ENCODE data around the gene TXLNA.

Gene TXLNA

DNA sequence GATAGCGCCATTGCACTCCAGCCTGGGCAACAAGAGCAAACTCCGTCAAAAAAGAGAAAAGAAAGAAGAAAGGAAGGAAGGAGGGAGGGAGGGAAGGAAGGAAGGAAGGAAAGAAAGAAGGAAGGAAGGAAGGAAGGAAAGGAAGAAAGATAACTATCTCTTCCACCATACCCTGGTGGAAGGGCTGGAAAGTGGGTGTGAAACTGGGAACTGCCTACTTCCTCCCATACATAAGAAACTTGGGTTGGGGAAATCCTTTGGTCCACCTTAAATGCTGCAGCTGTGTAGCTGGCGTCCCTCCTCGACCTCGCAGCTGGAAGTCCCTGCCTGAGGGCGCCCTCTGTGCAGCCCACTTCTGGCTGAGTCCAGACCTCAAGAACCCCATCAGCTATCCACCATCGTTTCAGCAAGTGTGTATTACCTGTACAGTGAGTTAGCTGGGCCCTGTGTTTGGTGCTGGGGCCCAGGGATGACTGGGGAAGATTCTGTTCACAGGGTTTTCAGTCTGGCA, 62.9 kb downstream of the TXLNA start:
- DNase-seq (ENCODE audit: low read depth in 2 of 3, low spot score in 1 of 3), result no peak

DNA sequence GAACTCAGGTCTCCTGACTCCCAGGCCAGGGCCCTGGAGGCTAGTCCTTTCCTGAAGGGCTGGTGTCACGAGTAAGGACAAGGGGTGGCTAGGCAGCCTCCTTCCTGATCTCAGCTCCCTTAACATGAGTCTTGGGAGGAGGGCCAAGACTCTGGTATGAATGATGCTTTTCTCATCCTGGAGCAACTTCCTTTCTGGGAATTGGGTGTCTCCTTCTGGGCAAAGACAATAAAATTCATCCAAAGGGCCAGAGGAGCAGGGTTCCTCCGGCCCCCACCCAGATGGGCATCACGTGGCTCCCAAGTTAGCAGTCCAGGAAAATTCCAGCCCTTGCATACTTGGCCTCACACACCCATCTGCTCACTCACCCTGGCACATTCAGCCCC, 67.4 kb downstream of the TXLNA start, which contains the start of gene FAM167B:
TSS of gene FAM167B (plus strand) at position 335 of the 386 bp plus-strand sequence. CDS start 200 bp downstream, outside the sequence.
- no peak for DNase-seq (ENCODE audit: low read depth in 2 of 3, low spot score in 1 of 3)

GRCh38 chr1:32247452-32247851, 68.0 kb downstream of the TXLNA start:
- no peak for DNase-seq (ENCODE audit: low read depth in 2 of 3, low spot score in 1 of 3)
